Fibroblast of skin of back (primary cell): Measurements from ENCODE around the gene TMEM117.
"Not testable (repeated sequence)": the region's sequence is repeated elsewhere in the genome, so short reads cannot be mapped to it uniquely, and the experiment has no call there.

Source experiments
- DNase-seq: peaks from one replicate; pipeline ENCODE4 v3.0.0-alpha.2; 2013

TMEM117 gene

GRCh38 chr12:44117337-44117736 lies 281.5 kb downstream of the TMEM117 start:
- DNase-seq, result peak; percentile 3

GRCh38 chr12:44118946-44119345 lies 283.1 kb downstream of the TMEM117 start:
- DNase-seq, result no peak

GRCh38 chr12:44126806-44127205 lies 290.9 kb downstream of the TMEM117 start:
- no peak for DNase-seq

GRCh38 chr12:44127966-44128710 lies 292.3 kb downstream of the TMEM117 start:
- no peak for DNase-seq

GRCh38 chr12:44143175-44143574 lies 307.3 kb downstream of the TMEM117 start:
- no peak for DNase-seq

GRCh38 chr12:44148936-44149335 lies 313.1 kb downstream of the TMEM117 start:
- no peak for DNase-seq

GRCh38 chr12:44154128-44154527 lies 318.2 kb downstream of the TMEM117 start:
- DNase-seq, result no peak

- no peak for DNase-seq
Measured at GRCh38 chr12:44155358-44155757, 319.5 kb downstream of the TMEM117 start.

GRCh38 chr12:44157359-44157758 lies 321.5 kb downstream of the TMEM117 start:
- no peak for DNase-seq

GRCh38 chr12:44158746-44159145 lies 322.9 kb downstream of the TMEM117 start:
- DNase-seq, result no peak

GRCh38 chr12:44159216-44159615 lies 323.3 kb downstream of the TMEM117 start:
- no peak for DNase-seq

- no peak for DNase-seq
Measured at GRCh38 chr12:44159862-44160261, 324.0 kb downstream of the TMEM117 start.

- DNase-seq, result no peak
Measured at GRCh38 chr12:44162961-44163360, 327.1 kb downstream of the TMEM117 start.

- no peak for DNase-seq
Measured at GRCh38 chr12:44174053-44174452, 338.2 kb downstream of the TMEM117 start.

GRCh38 chr12:44184499-44185206 lies 348.8 kb downstream of the TMEM117 start:
- DNase-seq, result no peak

- DNase-seq, result no peak
Measured at GRCh38 chr12:44193281-44193680, 357.4 kb downstream of the TMEM117 start.

- DNase-seq, result not testable (repeated sequence)
Measured at GRCh38 chr12:44195719-44196118, 359.8 kb downstream of the TMEM117 start.

GRCh38 chr12:44206045-44206444 lies 370.2 kb downstream of the TMEM117 start:
- DNase-seq, result no peak

GRCh38 chr12:44217146-44217883 lies 381.4 kb downstream of the TMEM117 start:
- no peak for DNase-seq

GRCh38 chr12:44223736-44224135 lies 387.9 kb downstream of the TMEM117 start:
- DNase-seq, result no peak

GRCh38 chr12:44224399-44225148 lies 388.7 kb downstream of the TMEM117 start:
- no peak for DNase-seq

- DNase-seq, result no peak
Measured at GRCh38 chr12:44225149-44225510, 389.2 kb downstream of the TMEM117 start.

GRCh38 chr12:44227616-44228015 lies 391.7 kb downstream of the TMEM117 start:
- DNase-seq, result no peak
